Epithelial cell of proximal tubule (primary cell): ENCODE data around the gene SMPD3. TPM values are rescaled to one million over a fixed set of nuclear protein-coding genes. Genes with fewer than 3 reads are reported as not detected.

Experiments
- DNase-seq: peaks from one replicate; pipeline ENCODE4 v3.0.0-alpha.2; 2011; ENCODE audit warnings: low read depth
- H3K4me3 ChIP-seq: 2 replicates; pipeline ENCODE4 v1.5.1; 2011; ENCODE audit warnings: low read depth, mild to moderate bottlenecking, low read length
- CTCF ChIP-seq: conservative IDR thresholded peaks from 2 replicates; pipeline ENCODE4 v1.5.1; 2012; ENCODE audit warnings: low read depth, mild to moderate bottlenecking, low read length
- total RNA-seq: library from RNA; depleted of rRNA; stranded (reverse); fragments of >200 nt; gene quantifications from 2 replicates; pipeline ENCODE4 v1.2.3, GENCODE V29; 2015

The SMPD3 gene
- total RNA-seq, 1 donor from 2014 or later, result not detected

- DNase-seq, result no peak
- no peak overlapping the region for H3K4me3 ChIP-seq
- TF ChIP-seq CTCF, result no peak
These were observed 62.9 kb downstream of the SMPD3 start for GRCh38 chr16:68385371-68385770.

- H3K4me3 ChIP-seq, result no peak overlapping the region
- DNase-seq, result no peak
- no peak for TF ChIP-seq CTCF
These were observed 63.8 kb downstream of the SMPD3 start for GRCh38 chr16:68384288-68385161.

- H3K4me3 ChIP-seq, result no peak overlapping the region
These were observed 64.5 kb downstream of the SMPD3 start for GRCh38 chr16:68383858-68384257.

GRCh38 chr16:68382296-68382718 is 66.0 kb downstream of the SMPD3 start:
- H3K4me3 ChIP-seq, result no peak overlapping the region
- no peak for DNase-seq
- TF ChIP-seq CTCF, result peak; percentile 41

More at GRCh38 chr16:68383858-68384257, 64.5 kb downstream of the SMPD3 start:
- DNase-seq, result no peak
- TF ChIP-seq CTCF, result no peak

- no peak overlapping the region for H3K4me3 ChIP-seq
- DNase-seq, result no peak
- no peak for TF ChIP-seq CTCF
These were observed 67.0 kb downstream of the SMPD3 start for GRCh38 chr16:68381363-68381724.

GRCh38 chr16:68380676-68381362 is 67.5 kb downstream of the SMPD3 start:
- DNase-seq, result no peak
- no peak overlapping the region for H3K4me3 ChIP-seq
- TF ChIP-seq CTCF, result no peak

GRCh38 chr16:68380348-68380670 is 68.0 kb downstream of the SMPD3 start:
- H3K4me3 ChIP-seq, result no peak overlapping the region
- no peak for TF ChIP-seq CTCF
- no peak for DNase-seq
